Measurements from ENCODE around the gene LRRC4. TPM values are rescaled to one million over a fixed set of nuclear protein-coding genes. Genes with fewer than 3 reads are reported as not detected.

The LRRC4 gene
- total RNA-seq, 2 donors from 2014 or later = 0.23 to 5.7 TPM

DNA sequence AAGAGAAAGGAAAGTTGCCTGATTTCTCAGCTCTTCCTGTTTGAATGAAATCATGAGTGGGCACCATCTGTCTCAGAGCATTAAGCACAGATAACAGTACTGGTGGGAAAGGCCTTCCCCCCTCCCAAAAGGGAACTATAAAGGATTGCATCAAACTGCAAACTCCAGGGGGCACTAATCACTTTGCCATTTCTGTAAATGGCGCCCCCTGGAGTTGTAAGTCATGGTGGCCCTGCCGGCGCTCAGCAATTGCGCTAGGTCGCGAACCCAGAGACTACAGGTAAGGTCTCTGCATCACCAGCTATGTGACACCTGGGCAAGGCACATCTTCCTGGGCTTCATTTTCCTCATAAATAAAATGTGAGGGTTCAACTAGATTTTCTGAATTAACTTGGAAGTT lies 11.1 kb downstream of the LRRC4 start:
- no peak for DNase-seq (ENCODE audit: low spot score)
- Histone ChIP-seq H3K27ac (no peak overlapping the region), H3K4me1 (replicated peaks) (no peaks in the 10 kb centered on the region), H3K27me3 (replicated peaks; ENCODE audit: insufficient read depth) (no peaks in the 10 kb centered on the region), H3K4me3 (no peak overlapping the region), H3K9me3 (no peaks in the 10 kb centered on the region), H3K36me3 (no peaks in the 10 kb centered on the region)
- WGBS = 90% methylated on average over 6 of the region's 6 CpGs
- TF ChIP-seq, protein P1, sequence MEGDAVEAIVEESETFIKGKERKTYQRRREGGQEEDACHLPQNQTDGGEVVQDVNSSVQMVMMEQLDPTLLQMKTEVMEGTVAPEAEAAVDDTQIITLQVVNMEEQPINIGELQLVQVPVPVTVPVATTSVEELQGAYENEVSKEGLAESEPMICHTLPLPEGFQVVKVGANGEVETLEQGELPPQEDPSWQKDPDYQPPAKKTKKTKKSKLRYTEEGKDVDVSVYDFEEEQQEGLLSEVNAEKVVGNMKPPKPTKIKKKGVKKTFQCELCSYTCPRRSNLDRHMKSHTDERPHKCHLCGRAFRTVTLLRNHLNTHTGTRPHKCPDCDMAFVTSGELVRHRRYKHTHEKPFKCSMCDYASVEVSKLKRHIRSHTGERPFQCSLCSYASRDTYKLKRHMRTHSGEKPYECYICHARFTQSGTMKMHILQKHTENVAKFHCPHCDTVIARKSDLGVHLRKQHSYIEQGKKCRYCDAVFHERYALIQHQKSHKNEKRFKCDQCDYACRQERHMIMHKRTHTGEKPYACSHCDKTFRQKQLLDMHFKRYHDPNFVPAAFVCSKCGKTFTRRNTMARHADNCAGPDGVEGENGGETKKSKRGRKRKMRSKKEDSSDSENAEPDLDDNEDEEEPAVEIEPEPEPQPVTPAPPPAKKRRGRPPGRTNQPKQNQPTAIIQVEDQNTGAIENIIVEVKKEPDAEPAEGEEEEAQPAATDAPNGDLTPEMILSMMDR (IDR thresholded peaks at IDR 0.05) = no peak
- TF ChIP-seq POLR2A (IDR thresholded peaks at IDR 0.05) (no peak), POLR2AphosphoS5 (IDR thresholded peaks at IDR 0.05) (no peak)
- intact Hi-C loops (cut with DNase I) = loop anchor here (10.0 kb wide), 1 partner anchor 315 kb away; no protein-coding TSS in a partner anchor

DNA sequence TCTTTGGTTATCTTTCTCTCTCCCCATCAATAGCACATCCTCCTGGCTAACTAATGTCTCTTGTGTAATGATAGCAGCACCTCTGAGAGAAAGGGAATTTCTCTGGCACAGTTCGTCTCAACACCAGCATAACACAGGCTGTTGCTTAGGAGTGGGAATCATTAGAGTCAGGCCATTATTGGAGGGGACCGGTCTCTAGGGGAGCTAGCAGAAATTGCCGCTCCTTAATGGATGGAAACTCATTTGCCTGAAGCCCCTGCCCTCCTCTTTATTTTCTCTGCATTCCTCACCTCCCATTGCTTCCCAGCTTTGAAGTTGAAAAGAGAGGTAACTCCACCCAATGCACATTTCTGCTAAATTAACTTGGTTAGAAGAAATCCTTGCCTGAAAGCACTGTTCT lies 11.9 kb downstream of the LRRC4 start:
- Histone ChIP-seq H3K27me3 (replicated peaks; ENCODE audit: insufficient read depth) (no peaks in the 10 kb centered on the region), H3K4me3 (no peak overlapping the region), H3K27ac (no peak overlapping the region), H3K36me3 (no peaks in the 10 kb centered on the region), H3K4me1 (replicated peaks) (no peaks in the 10 kb centered on the region), H3K9me3 (no peaks in the 10 kb centered on the region)
- intact Hi-C loops (cut with DNase I) = no loop called here
- 94% methylated on average over 3 of the region's 3 CpGs for WGBS
- TF ChIP-seq POLR2A (IDR thresholded peaks at IDR 0.05) (no peak), POLR2AphosphoS5 (IDR thresholded peaks at IDR 0.05) (no peak)
- no peak for DNase-seq (ENCODE audit: low spot score)

DNA sequence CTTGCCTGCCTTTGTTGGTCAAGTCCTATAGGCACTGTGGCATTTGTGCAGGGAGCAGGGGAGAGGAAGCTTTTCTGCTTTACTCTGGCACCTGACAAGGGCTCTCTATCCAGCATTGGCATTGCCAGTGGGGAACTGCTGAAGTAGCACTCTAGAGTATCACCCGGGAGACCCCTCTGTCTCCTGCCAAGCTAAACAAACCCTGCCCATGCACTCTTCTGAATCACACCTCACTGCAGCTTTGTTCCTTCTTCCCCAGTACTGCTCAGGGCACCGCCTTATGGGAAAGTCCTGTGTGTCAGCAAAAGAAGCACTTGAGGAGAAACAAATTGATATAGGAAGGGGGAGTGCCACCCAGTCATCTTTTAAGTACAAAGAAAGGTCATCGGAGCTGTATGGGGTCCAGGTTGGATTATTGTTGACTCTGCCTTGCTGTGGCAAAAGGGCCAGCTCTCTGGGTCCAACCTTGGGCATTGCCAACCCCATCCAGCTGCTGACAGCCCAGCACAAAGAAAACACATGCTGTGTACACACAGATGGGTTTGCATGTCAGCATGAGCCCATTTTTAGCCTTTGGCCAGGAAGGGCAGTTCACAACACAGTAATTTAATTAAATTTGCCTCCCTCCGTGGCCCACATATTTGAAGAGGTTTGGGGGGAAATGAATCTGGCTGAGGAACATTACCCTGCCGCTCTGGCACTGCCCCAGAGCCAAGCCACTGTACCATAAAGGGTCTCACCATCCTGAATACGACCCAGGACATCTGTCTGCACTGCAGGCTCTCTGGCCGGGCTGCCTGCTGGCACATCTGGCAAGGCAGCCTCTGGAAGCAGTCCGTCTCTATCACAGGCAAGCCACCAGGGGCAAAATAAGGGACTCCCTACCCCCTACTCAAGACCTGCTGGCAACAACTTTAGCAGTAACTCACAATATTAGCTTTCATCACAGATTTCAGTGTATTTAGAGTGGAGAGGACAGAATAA lies 13.1 kb downstream of the LRRC4 start:
- H3K36me3 ChIP-seq = no peaks in the 10 kb centered on the region
- H3K27ac ChIP-seq = no peak overlapping the region
- H3K9me3 ChIP-seq = no peaks in the 10 kb centered on the region
- intact Hi-C loops (cut with DNase I) = no loop called here
- no peak for TF ChIP-seq POLR2AphosphoS5 (IDR thresholded peaks at IDR 0.05)
- no peaks in the 10 kb centered on the region for H3K4me1 ChIP-seq (replicated peaks)
- H3K4me3 ChIP-seq = no peak overlapping the region
- 73% methylated on average over 8 of the region's 8 CpGs for WGBS
- H3K27me3 ChIP-seq (replicated peaks; ENCODE audit: insufficient read depth) = no peaks in the 10 kb centered on the region
- no peak for DNase-seq (ENCODE audit: low spot score)

DNA sequence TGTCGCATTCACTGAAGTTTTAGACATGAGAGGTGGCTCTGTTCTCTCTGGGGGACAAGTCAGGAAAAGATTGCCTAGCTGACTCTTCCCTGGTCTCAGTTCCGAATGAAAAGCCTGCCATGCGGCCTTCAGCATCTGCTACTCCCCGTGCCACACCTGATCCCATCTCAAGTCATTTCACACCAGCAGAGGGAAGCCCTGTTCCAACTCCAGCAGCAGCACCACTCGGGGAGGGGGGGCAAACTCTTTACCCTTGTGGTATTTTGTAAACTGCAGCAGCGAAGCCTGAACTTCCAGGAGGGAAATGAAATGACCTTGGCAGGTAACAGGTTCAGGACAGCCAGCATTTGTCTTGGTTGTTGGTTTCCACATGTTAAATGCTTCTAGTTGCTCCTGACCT lies 13.8 kb downstream of the LRRC4 start:
- Histone ChIP-seq H3K4me3 (no peak overlapping the region), H3K4me1 (replicated peaks) (no peaks in the 10 kb centered on the region), H3K27ac (no peak overlapping the region), H3K9me3 (no peaks in the 10 kb centered on the region), H3K27me3 (replicated peaks; ENCODE audit: insufficient read depth) (no peaks in the 10 kb centered on the region), H3K36me3 (no peaks in the 10 kb centered on the region)
- 71% methylated on average over 6 of the region's 6 CpGs for WGBS
- intact Hi-C loops (cut with DNase I) = no loop called here
- TF ChIP-seq POLR2AphosphoS5 (IDR thresholded peaks at IDR 0.05) (no peak), POLR2A (IDR thresholded peaks at IDR 0.05) (no peak)
- DNase-seq (ENCODE audit: low spot score) = no peak

DNA sequence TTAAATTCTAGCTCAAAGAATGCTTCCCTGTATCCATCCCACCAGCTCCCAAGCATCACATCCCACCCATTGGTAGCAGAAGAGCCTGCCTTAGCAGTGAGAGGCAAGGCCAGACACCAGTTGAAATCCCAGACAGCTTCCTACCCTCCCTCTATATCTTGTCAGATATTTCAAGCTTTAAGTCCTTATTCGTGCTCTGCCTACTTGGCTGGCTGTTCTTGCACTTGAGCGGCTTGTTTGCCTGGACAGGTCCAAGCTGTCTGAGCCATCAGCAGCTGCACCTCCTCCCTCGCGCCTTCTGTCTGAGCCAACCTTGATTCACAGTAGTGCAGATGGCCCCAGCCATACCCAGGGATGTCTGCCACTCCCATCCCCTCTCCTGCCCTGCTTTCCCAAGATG lies 16.4 kb downstream of the LRRC4 start:
- WGBS = 26% methylated on average over 4 of the region's 4 CpGs
- Histone ChIP-seq H3K36me3 (no peaks in the 10 kb centered on the region), H3K9me3 (no peaks in the 10 kb centered on the region), H3K27ac (no peak overlapping the region), H3K4me3 (no peak overlapping the region), H3K27me3 (replicated peaks; ENCODE audit: insufficient read depth) (no peaks in the 10 kb centered on the region), H3K4me1 (replicated peaks) (no peaks in the 10 kb centered on the region)
- TF ChIP-seq POLR2AphosphoS5 (IDR thresholded peaks at IDR 0.05) = no peak
- TF ChIP-seq POLR2A (IDR thresholded peaks at IDR 0.05) = no peak
- TF ChIP-seq, protein P1 (IDR thresholded peaks at IDR 0.05) = no peak
- intact Hi-C loops (cut with DNase I) = no loop called here
- no peak for DNase-seq (ENCODE audit: low spot score)

DNA sequence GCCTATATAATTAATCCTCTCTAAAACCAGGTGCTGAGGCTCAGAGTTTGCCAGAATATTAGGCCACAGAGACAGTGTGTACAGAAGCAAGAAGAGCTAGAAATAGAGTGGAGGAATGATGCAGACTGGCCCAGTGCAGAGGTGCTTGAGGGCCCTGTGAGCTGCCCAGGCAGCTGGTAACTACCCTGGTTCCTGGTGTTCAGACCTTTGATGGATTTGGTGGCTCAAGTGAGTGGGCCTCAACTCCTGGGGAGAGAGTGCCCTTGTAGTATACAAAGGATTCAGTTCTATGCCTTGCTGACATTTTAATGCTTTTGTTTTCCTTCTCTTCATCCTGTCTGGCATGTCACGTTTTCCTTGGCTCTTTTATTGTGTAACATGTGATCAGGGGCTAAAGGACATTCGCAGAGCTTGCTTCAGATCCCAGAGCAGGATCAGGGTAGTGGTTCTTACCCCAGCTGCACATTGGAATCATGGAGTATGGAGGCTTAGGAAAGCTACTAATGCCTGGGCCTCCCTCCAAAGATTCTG lies 20.0 kb downstream of the LRRC4 start:
- 22% methylated on average over 2 of the region's 2 CpGs for WGBS
- Histone ChIP-seq H3K9me3 (no peaks in the 10 kb centered on the region), H3K27ac (no peak overlapping the region), H3K4me1 (replicated peaks) (no peaks in the 10 kb centered on the region), H3K4me3 (no peak overlapping the region), H3K36me3 (no peaks in the 10 kb centered on the region), H3K27me3 (replicated peaks; ENCODE audit: insufficient read depth) (no peaks in the 10 kb centered on the region)
- intact Hi-C loops (cut with DNase I) = no loop called here
- DNase-seq (ENCODE audit: low spot score) = no peak
- TF ChIP-seq, protein P1 (IDR thresholded peaks at IDR 0.05) = no peak
- TF ChIP-seq POLR2A (IDR thresholded peaks at IDR 0.05) (no peak), POLR2AphosphoS5 (IDR thresholded peaks at IDR 0.05) (no peak)

All from prostate gland (tissue), 2 donors.